K562 (cell line): Measurements from ENCODE around the gene PGPEP1. TPM values are rescaled to one million over a fixed set of nuclear protein-coding genes. Genes with fewer than 3 reads are reported as not detected.

Experiments used
- ATAC-seq: fragments of 200-7000 bp; cut with Tn5 transposase; 3 replicates; pipeline ENCODE4 v1.9.1; 2020; ENCODE audit warnings: moderate library complexity
- BruUV-seq: library from RNA; stranded (reverse); fragments of 400-500 nt; replicated peaks from 2 replicates; lab custom pipeline; 2021; lab: Mats Ljungman, UMichigan
- CTCF ChIA-PET: fragments of 300-600 bp; formaldehyde crosslinking; extraction: SDS; loops from one replicate; lab custom pipeline; 2021; ENCODE audit warnings: low intra/inter-chr PET ratio; lab: Yijun Ruan, JAX
- POLR2A ChIA-PET: fragments of 300-600, 350-650 bp; sonication (Branson Sonifier 250); formaldehyde crosslinking; extraction: SDS; loops from one replicate; lab custom pipeline; 2021; ENCODE audit warnings: antibody characterized with exemption, inconsistent platforms; lab: Yijun Ruan, JAX
- DNase-seq, 4 experiments: peaks; one replicate each; pipeline versions ENCODE4 v3.0.0 to v3.0.0-alpha.2; 2011 to 2018; ENCODE audit warnings: low spot score in 3 of 4, mixed read lengths in 3 of 4; ENCODE audit errors: extremely low read depth in 1 of 4
- FAIRE-seq: peaks from 2 replicates; lab custom pipeline; 2011; peaks lifted over from hg19 to GRCh38; lab: Jason Lieb, UNC
- H2AFZ ChIP-seq: 2 replicates; pipeline ENCODE4 v1.6.0; 2011; ENCODE audit warnings: low read depth, low read length, control low read depth, inconsistent platforms
- H3K27ac ChIP-seq: fragments of 200-600 bp; 3 replicates; pipeline ENCODE4 v1.8.0; 2011; ENCODE audit warnings: low read depth, mild to moderate bottlenecking, control low read depth, inconsistent platforms, low read length, moderate library complexity, mixed read lengths; ENCODE audit errors: extremely low read depth
- H3K27me3 ChIP-seq, 2 experiments: fragments of 300-600 bp in 1 of 2; 2 replicates in 1 of 2; 3 replicates in 1 of 2; pipeline versions ENCODE4 v1.6.0 to v1.8.0; 2011; ENCODE audit warnings: inconsistent platforms in 2 of 2, low read length in 2 of 2, mild to moderate bottlenecking in 1 of 2, mixed read lengths in 1 of 2, moderate library complexity in 1 of 2; ENCODE audit not compliant: control insufficient read depth in 2 of 2, insufficient read depth in 2 of 2
- H3K36me3 ChIP-seq: fragments of 300-600 bp; 3 replicates; pipeline ENCODE4 v1.8.0; 2011; ENCODE audit warnings: mild to moderate bottlenecking, low read length, inconsistent platforms; ENCODE audit not compliant: control insufficient read depth, insufficient read depth
- H3K4me1 ChIP-seq, 2 experiments: fragments of 200-600 bp in 1 of 2; replicated peaks in 1 of 2; 2 replicates in 1 of 2; 3 replicates in 1 of 2; pipeline versions ENCODE4 v1.5.1 to v1.8.0; 2011; ENCODE audit warnings: inconsistent platforms in 2 of 2, low read length in 2 of 2, mild to moderate bottlenecking in 1 of 2, mixed read lengths in 1 of 2, moderate library complexity in 1 of 2; ENCODE audit not compliant: control insufficient read depth in 2 of 2, insufficient read depth in 2 of 2
- H3K4me2 ChIP-seq: 2 replicates; pipeline ENCODE4 v1.6.1; 2011; ENCODE audit warnings: low read length, control low read depth, inconsistent platforms, mixed read lengths; ENCODE audit not compliant: insufficient read depth
- H3K4me3 ChIP-seq: fragments of 200-600 bp; sonication (generic), shearing (Covaris generic); 2 replicates; pipeline ENCODE4 v1.5.1; 2016; ENCODE audit warnings: control low read depth, inconsistent platforms
- H3K79me2 ChIP-seq: fragments of 200-600 bp; 3 replicates; pipeline ENCODE4 v1.8.0; 2011; ENCODE audit warnings: low read length, inconsistent platforms; ENCODE audit not compliant: control insufficient read depth, insufficient read depth
- H3K9ac ChIP-seq, 2 experiments: 2 replicates each; pipeline versions ENCODE4 v1.6.0 to v1.6.1; 2011; ENCODE audit warnings: low read depth in 2 of 2, low read length in 2 of 2, control low read depth in 1 of 2, inconsistent platforms in 1 of 2, mild to moderate bottlenecking in 1 of 2, mixed read lengths in 1 of 2; ENCODE audit not compliant: insufficient read depth in 1 of 2
- H3K9me1 ChIP-seq: one replicate; pipeline ENCODE4 v1.6.0; 2011; ENCODE audit warnings: inconsistent platforms, mild to moderate bottlenecking, low read length, moderate library complexity; ENCODE audit not compliant: control insufficient read depth, insufficient read depth
- H3K9me3 ChIP-seq: replicated peaks from 2 replicates; pipeline ENCODE4 v1.5.1; 2011; ENCODE audit warnings: low read depth, low read length, inconsistent platforms; ENCODE audit not compliant: control insufficient read depth, insufficient read depth
- H4K20me1 ChIP-seq: replicated peaks from 2 replicates; pipeline ENCODE4 v1.6.1; 2011; ENCODE audit warnings: low read length, inconsistent platforms, mixed read lengths; ENCODE audit not compliant: control insufficient read depth, insufficient read depth
- ILK ChIP-seq: fragments of 450-650 bp; IDR thresholded peaks from 2 replicates; pipeline ENCODE4 v1.6.1; 2016; ENCODE audit warnings: missing genetic modification characterization, low read depth, mild to moderate bottlenecking, missing compliant biosample characterization, moderate library complexity, borderline replicate concordance
- PTBP1 ChIP-seq: fragments of 200-400 bp; formaldehyde crosslinking; IDR thresholded peaks from 2 replicates; pipeline ENCODE4 v1.6.1; 2017; ENCODE audit warnings: low read depth, low read length
- SMAD2 ChIP-seq: fragments of 150-350 bp; IDR thresholded peaks from 2 replicates; pipeline ENCODE4 v1.6.1; 2014; ENCODE audit warnings: low read depth, mild to moderate bottlenecking, low read length
- ZFP1 ChIP-seq: fragments of 450-650 bp; formaldehyde crosslinking; IDR thresholded peaks from 2 replicates; pipeline ENCODE4 v1.4.0; 2020; ENCODE audit warnings: mild to moderate bottlenecking, mixed read lengths
- ZNF263 ChIP-seq: sonication (generic); formaldehyde crosslinking; IDR thresholded peaks from 2 replicates; pipeline ENCODE4 v1.8.0; 2022; ENCODE audit warnings: mild to moderate bottlenecking, missing genetic modification reagents, borderline replicate concordance
- WGBS: fragments of 100-300 bp; shearing (Covaris generic); methylation state at CpG from one replicate; pipeline ENCODE4 v1.1.6; 2016; ENCODE audit warnings: low coverage, mixed read lengths; ENCODE audit not compliant: insufficient coverage; ENCODE audit errors: missing lambda C conversion rate; 5-methylcytosine and 5-hydroxymethylcytosine counted together
- in situ Hi-C: fragments of 300-500 bp; cut with MboI; formaldehyde crosslinking; loops from 4 replicates; pipeline ENCODE4 v1.15.0; 2018; ENCODE audit warnings: inconsistent platforms, mixed read lengths
- intact Hi-C: fragments of 100-400 bp; cut with micrococcal nuclease; formaldehyde crosslinking; loops from 2 replicates; pipeline ENCODE4 v1.14.2; 2022
- polyA plus RNA-seq, 8 experiments: library from polyadenylated mRNA; depleted of rRNA in 4 of 8; stranded (reverse) in 5 of 8; unstranded in 3 of 8; fragments of >200 nt; fragmentation: Nextera tagmentation in 2 of 8; fragmentation: Illumina TruSeq in 1 of 8; extraction: Ambion mirVana in 2 of 8; extraction: Trizol in 1 of 8; gene quantifications; 2 replicates each; pipeline versions ENCODE4 v1.2.1 to v1.2.3, GENCODE V29; 2011 to 2014; ENCODE audit warnings: inconsistent platforms in 1 of 8, missing spikeins in 1 of 8
- total RNA-seq, 7 experiments: library from RNA; depleted of rRNA in 6 of 7; stranded (reverse); fragments of >200 nt in 6 of 7; fragmentation: Illumina TruSeq in 2 of 7; extraction: Trizol in 2 of 7; gene quantifications; 2 replicates each; pipeline versions ENCODE4 v1.2.1 to v1.2.3, GENCODE V29; 2011 to 2021; ENCODE audit warnings: low replicate concordance in 1 of 7
- TF ChIP-seq, protein P1 (sequence below): IDR thresholded peaks from 3 replicates; pipeline ENCODE4 v1.6.1; 2011; ENCODE audit warnings: borderline replicate concordance, mild to moderate bottlenecking, moderate library complexity; ENCODE audit not compliant: insufficient read length; ENCODE audit errors: extremely low read depth
- TF ChIP-seq, protein P2 (sequence below): fragments of 450-650 bp; IDR thresholded peaks from 2 replicates; pipeline ENCODE4 v1.6.1; 2014; ENCODE audit warnings: low read depth, mild to moderate bottlenecking, moderate library complexity, borderline replicate concordance

The PGPEP1 gene
- total and polyA plus RNA-seq, 9 of the 15 experiments (the other 6 are each of a cell fraction or from before 2014, with no cell fraction given) = 10.0 to 69.6 (median 33.5) TPM

DNA sequence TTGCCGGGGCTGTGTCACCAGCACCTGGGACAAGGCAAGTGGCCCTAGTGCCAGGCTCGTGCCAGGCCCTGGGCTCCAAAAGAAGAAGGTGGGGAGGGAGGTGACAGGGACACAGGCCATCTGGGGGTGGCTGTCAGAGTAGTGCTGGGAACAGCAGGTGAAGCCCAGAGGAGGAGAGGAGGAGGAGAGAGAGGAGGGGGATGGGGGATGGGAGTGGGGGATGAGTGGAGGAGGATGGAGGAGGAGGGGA is 36.3 kb upstream of the PGPEP1 start (continued):
- TF ChIP-seq ZNF263 (CRISPR knock-in tag) (no peak), ILK (tag) (no peak), ZFP1 (no peak), PTBP1 (no peak)
- TF ChIP-seq, protein P1, sequence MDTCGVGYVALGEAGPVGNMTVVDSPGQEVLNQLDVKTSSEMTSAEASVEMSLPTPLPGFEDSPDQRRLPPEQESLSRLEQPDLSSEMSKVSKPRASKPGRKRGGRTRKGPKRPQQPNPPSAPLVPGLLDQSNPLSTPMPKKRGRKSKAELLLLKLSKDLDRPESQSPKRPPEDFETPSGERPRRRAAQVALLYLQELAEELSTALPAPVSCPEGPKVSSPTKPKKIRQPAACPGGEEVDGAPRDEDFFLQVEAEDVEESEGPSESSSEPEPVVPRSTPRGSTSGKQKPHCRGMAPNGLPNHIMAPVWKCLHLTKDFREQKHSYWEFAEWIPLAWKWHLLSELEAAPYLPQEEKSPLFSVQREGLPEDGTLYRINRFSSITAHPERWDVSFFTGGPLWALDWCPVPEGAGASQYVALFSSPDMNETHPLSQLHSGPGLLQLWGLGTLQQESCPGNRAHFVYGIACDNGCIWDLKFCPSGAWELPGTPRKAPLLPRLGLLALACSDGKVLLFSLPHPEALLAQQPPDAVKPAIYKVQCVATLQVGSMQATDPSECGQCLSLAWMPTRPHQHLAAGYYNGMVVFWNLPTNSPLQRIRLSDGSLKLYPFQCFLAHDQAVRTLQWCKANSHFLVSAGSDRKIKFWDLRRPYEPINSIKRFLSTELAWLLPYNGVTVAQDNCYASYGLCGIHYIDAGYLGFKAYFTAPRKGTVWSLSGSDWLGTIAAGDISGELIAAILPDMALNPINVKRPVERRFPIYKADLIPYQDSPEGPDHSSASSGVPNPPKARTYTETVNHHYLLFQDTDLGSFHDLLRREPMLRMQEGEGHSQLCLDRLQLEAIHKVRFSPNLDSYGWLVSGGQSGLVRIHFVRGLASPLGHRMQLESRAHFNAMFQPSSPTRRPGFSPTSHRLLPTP = no peak
- TF ChIP-seq, all 486 proteins: peak for 8

DNA sequence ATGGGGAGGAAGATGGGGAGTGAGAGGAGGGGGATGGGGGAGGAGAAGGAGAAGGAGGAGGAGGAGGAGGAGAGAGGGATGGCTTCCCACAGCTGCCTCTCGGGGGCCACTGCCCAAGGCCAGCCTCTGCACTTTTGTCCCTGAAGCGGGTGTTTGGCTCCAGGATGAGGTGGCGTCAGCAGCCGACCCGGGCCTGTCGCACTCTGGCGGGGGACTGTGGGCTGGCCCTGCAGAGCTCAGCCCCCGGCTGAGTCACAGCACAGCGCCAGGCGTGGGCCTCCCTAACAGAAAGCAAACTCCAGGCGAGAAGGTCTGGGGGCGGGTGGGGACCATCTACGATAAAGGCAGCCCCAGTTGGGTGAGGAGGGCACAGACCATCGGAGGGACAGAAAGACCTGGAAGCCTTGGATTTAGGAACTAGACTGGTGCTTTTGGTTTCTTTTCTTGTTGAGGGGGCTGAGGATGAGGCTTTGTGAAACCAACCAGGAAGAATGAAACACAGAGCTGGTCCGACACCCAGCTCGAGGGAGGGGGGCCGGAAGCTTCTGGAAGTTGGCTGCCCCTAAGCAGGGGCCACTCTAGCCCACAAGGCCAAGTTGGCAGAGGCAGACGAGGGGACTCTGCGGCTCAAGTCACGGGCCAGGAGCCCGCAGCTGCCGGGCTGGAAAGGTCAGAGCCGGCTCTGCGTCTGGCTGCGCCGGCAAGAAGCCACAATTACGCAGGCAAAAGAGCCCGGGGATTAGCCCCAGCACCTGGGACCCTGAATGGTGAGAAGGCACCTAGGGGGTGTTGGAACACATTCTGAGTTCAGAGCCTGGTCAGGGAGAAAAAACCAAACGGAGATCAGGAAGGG is 35.7 kb upstream of the PGPEP1 start:
- peak; percentile 95 for ATAC-seq
- BruUV-seq = TSS peak; percentile 97
- peak overlapping the region; percentile 67 for H3K4me2 ChIP-seq
- intact Hi-C loops (loop anchor here (2.0 kb wide), 1 partner anchor 24 kb away; the partner anchor contains the start of gene JUND), in situ Hi-C loops (no loop called here)
- peak; percentile 90 for FAIRE-seq
- H4K20me1 ChIP-seq = no peaks in the 10 kb centered on the region
- H3K27ac ChIP-seq = peak overlapping the region; percentile 81
- H3K4me3 ChIP-seq = peak overlapping the region; percentile 28
- peak overlapping the region; percentile 75 to 92 for H3K9ac ChIP-seq
- H3K36me3 ChIP-seq = peaks cover 40% of the 10 kb centered on the region; the same call in 1 of the 3 replicates
- no peaks in the 10 kb centered on the region for H3K9me3 ChIP-seq
- H3K79me2 ChIP-seq = no peaks in the 10 kb centered on the region; the same call in 2 of the 3 replicates
- POLR2A ChIA-PET = interaction anchor here (0.6 to 5.5 kb wide), 15 partner anchors 10 to 1046 kb away, joined by 3 to 79 read pairs (median 4); partner anchors contain the start of genes GDF15, JUND and LSM4
- CTCF ChIA-PET = interaction anchor here (0.6 kb wide), 1 partner anchor 33 kb away, joined by 4 read pairs; no protein-coding TSS in a partner anchor
- H3K4me1 ChIP-seq = peaks cover 30 to 76% of the 10 kb centered on the region in 2 experiments
- DNase-seq = peak; percentile 87 to 93 (median 90)
- H3K27me3 ChIP-seq = no peaks in the 10 kb centered on the region
- peak overlapping the region; percentile 42 for H2AFZ ChIP-seq
- WGBS = 5% methylated on average over 27 of the region's 29 CpGs
- H3K9me1 ChIP-seq = no peaks in the 10 kb centered on the region
- TF ChIP-seq, protein P2, sequence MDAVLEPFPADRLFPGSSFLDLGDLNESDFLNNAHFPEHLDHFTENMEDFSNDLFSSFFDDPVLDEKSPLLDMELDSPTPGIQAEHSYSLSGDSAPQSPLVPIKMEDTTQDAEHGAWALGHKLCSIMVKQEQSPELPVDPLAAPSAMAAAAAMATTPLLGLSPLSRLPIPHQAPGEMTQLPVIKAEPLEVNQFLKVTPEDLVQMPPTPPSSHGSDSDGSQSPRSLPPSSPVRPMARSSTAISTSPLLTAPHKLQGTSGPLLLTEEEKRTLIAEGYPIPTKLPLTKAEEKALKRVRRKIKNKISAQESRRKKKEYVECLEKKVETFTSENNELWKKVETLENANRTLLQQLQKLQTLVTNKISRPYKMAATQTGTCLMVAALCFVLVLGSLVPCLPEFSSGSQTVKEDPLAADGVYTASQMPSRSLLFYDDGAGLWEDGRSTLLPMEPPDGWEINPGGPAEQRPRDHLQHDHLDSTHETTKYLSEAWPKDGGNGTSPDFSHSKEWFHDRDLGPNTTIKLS = peak; percentile 48; the same call in 1 of the 2 replicates
- no peak for TF ChIP-seq SMAD2
